Central memory CD4-positive, alpha-beta T cell (primary cell): ENCODE results near the gene ANGPTL8.

Experiments used
- DNase-seq: peaks from one replicate; pipeline ENCODE4 v3.0.0; 2022

The ANGPTL8 gene

DNA sequence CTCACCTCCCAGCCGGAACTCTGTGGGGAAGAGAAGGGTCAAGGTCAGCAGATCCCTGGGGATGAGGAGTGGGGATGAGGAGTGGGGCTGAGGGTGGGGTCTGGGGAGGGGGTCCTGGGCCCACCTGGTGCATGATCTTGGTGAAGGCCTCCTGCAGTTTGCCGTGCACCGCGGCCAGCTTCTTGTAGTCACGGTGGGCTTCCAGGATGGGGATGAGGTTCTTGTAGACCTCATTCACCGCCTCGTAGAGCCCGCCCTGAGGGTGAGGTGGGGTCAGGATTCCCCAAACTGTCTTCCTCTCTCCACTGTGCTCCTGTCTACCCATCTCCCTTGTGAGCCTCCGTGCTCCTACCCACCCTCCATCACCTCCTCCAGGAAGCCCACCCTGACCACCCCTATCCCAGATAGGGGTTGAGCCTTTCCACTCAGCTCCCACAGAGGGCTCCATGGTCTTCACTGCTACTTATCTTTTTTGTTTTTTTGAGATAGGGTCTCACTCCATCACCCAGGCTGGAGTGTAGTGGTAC lies 35.3 kb upstream of the ANGPTL8 start:
- no peak for DNase-seq

- no peak for DNase-seq
These were observed 34.5 kb upstream of the ANGPTL8 start for GRCh38 chr19:11204943-11205349.

- no peak for DNase-seq
These were observed 33.4 kb upstream of the ANGPTL8 start for GRCh38 chr19:11205939-11206570.

- no peak for DNase-seq
These were observed 30.6 kb upstream of the ANGPTL8 start for GRCh38 chr19:11208561-11209471.

DNA sequence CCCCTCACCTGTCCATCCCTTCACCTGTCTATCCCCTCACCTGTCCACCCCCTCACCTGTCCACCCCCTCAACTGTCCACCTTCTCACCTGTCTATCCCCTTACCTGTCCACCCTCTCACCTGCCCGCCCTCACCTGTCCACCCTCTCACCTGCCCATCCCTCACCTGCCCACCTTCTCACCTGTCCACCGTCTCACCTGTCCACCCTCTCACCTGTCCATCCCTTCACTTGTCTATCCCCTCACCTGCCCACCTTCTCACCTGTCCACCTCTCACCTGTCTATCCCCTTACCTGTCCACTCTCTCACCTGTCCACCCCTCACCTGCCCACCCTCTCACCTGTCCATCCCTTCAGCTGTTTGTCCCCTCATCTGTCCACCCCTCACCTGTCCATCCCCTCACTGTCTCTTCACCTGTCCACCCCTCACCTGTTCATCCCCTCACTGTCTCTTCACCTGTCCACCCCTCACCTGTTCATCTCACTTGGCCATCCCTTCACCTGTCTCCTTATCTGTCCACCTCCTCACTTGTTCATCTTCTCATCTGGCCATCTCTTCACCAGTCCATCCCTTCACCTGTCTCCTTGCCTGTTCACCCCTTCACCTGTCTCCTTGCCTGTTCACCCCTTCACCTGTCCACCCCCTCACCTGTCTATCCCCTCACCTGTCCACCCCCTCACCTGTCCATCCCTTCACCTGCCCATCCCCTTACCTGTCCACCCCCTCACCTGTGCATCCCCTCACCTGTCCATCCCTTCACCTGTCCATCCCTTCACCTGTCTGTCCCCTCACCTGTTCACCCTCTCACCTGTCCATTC lies 29.4 kb upstream of the ANGPTL8 start:
- DNase-seq, result no peak

DNA sequence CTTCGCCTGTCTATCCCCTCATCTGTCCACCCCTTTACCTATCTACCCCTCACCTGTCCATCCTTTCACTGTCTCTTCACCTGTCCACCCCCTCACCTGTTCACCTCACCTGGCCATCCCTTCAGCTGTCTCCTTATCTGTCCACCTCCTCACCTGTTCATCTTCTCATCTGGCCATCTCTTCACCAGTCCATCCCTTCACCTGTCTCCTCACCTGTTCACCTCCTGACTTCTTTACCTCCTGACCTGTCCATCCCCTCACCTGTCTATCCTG lies 28.8 kb upstream of the ANGPTL8 start:
- DNase-seq, result no peak

- DNase-seq, result no peak
These were observed 25.0 kb upstream of the ANGPTL8 start for GRCh38 chr19:11214387-11214786.

DNA sequence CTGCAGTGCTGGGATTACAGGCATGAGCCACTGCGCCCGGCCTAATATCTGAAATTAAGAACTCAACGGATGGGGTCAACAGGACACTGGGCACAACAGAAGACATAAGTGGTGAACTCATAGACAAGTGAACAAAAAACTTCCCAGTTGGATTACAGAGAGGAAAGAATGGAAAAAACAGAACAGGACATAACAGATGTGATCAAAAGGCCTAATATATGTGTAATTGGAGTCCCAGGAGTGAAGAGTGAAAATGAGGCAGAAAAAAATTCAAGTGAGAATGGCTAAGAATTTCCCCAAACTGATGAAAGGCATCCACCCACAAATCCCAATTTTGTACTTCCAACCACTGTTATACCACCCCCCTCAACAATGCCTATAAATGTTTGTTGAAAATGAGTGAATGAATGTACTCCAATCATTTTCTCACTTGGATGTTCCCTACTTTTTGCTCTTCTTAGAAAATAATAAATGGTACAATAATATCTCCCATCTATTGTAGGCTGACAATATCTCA lies 18.3 kb upstream of the ANGPTL8 start:
- no peak for DNase-seq

DNA sequence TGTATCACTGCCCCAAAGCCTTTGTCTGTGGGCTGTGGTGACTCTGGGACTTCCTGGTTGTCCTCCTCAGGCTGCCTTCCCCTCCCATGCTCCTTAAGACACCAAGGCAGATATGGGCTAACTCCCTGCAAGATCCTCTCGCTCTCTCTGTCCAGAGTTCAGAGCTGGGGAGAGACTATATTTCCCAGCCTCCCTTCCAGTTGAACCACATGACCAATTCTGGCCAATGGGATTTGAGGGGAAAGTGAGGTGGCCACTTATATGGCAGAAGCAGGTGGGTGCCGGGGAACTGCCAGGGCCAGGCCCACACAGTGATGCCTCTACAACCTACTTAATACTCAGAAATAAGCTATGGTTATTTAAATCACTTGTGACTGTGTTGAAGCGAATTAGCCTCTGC lies 16.2 kb upstream of the ANGPTL8 start:
- no peak for DNase-seq

DNA sequence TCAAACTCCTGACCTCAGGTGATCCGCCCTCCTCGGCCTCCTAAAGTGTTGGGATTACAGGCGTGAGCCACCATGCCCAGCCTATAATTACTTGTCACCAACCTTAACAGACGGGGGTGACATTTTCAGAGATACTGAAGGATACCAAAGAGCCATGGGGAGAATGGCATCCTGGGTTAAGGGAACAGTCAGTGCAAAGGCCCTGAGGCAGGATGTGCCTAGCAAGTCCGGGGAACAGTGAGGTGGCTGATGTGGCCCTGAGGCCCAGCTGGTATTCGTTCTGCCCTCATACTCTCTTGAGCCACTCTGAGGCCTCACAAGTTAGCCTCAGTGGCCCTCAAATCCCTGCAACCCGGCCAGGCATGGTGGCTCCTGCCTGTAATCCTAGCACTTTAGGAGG lies 15.0 kb upstream of the ANGPTL8 start:
- no peak for DNase-seq

DNA sequence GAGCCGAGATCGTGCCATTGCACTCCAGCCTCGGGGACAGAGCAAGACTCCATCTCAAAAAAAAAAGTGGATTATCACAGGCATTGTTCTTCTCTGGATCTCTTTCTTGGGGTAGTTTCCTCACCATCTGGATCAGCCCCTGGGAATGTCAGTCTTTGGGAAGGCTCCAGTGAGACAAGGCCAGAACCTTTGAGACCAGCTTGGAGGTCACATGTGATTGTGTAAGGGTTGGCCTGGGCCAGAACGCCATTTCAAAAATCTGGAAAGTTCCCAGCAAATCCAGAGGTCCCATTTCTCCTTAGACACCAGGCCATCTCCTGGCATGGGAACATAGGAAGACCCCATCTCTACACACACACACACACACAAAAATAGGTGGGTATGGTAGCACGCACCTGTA lies 14.2 kb upstream of the ANGPTL8 start:
- DNase-seq, result no peak

GRCh38 chr19:11225815-11226214 lies 13.6 kb upstream of the ANGPTL8 start:
- no peak for DNase-seq

- no peak for DNase-seq
These were observed 12.7 kb upstream of the ANGPTL8 start for GRCh38 chr19:11226716-11227166.

DNA sequence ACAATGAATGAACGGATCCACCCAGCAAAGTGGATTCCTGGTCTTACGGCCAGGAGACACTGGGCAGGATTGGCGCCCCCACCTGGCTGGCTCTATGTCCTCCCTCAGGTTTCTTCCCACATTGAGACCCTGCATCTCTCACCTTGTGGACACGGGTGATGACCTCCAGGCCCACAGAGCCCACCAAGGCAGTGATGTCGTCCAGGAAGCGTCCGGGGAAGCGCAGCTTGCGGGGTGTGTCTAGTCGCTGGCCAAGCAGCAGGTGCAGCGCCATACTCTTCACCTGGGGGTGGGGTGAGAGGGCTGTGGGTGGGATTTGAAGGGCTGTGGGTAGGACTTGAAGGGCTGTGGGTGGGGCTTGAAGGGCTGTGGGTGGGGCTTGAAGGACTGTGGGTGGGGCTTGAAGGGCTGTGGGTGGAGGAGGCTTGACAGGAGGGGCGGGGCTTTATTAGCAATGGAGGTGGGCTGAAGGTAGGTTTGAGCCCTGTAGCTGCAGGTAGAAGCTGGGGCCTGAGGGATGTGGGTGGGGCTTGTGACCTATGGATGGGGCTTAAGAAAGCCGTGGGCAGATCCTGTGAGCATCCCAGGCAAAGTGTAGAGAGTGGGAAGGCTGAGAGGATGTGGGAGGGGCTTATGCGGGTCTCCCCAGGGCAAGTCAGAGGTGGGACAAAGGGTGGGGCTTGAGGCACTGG lies 12.1 kb upstream of the ANGPTL8 start:
- no peak for DNase-seq

- no peak for DNase-seq
These were observed 8.6 kb upstream of the ANGPTL8 start for GRCh38 chr19:11230621-11231386.

DNA sequence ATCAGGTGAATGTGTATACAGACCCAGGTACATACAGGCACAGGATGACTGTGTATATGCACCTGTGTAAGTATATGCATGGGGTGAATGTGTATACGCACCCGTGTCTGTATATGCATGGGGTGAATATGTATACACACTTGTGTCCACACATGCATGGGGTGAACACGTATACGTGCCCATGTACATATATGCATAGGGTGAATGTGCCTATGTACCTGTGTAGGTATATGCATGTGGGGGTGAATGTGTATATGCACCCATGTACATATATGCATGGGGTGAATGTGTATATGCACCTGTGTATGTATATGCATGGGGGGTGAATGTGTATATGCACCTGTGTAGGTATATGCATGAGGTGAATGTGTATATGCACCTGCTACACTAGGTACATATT lies 6.9 kb upstream of the ANGPTL8 start:
- DNase-seq, result no peak

DNA sequence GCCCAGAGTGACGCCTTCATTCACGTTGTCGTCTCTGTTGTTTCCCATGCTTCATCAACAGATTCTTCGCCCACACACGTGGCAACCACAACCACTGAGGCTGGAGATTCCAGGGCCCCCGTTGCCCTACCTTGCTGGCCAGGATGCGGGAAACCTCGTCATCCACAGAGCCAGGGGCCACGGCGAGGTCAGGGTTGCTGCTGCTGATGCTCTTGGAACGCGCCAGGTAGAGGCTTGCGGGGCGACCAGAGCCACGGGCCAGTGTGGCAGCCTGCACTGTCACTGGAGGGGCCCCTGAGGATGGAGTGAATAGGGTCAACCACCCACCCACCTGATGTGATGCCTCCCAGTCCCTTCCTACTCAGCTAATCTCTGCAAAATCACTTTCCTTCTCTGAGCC lies 6.3 kb upstream of the ANGPTL8 start:
- no peak for DNase-seq

DNA sequence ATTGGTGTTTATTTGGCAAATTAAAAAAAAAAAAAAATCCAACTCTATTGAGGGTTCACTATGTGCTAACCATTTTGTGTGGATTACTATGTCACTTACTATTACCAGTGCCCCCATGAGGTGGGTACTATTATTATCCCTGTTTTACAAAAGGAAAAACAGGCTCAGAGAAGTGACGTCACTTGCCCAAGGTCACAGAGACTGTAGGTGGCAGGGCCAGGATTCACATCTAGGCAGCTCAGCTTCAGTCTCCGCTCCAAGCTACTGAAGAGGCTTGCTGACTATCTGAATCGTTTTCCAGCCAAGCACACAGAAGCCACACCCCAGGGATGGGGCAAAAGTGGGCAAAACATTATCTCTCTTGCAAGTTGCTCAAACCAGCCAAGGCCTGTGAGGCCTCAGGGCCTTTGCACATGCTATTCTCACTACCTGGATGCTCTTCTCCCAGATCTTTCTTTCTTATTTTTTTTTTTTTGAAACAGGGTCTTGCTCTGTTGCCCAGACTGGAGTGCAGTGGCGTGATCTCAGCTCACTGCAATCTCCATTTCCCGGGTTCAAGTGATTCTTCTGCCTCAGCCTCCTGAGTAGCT lies 4.8 kb upstream of the ANGPTL8 start:
- DNase-seq, result no peak

DNA sequence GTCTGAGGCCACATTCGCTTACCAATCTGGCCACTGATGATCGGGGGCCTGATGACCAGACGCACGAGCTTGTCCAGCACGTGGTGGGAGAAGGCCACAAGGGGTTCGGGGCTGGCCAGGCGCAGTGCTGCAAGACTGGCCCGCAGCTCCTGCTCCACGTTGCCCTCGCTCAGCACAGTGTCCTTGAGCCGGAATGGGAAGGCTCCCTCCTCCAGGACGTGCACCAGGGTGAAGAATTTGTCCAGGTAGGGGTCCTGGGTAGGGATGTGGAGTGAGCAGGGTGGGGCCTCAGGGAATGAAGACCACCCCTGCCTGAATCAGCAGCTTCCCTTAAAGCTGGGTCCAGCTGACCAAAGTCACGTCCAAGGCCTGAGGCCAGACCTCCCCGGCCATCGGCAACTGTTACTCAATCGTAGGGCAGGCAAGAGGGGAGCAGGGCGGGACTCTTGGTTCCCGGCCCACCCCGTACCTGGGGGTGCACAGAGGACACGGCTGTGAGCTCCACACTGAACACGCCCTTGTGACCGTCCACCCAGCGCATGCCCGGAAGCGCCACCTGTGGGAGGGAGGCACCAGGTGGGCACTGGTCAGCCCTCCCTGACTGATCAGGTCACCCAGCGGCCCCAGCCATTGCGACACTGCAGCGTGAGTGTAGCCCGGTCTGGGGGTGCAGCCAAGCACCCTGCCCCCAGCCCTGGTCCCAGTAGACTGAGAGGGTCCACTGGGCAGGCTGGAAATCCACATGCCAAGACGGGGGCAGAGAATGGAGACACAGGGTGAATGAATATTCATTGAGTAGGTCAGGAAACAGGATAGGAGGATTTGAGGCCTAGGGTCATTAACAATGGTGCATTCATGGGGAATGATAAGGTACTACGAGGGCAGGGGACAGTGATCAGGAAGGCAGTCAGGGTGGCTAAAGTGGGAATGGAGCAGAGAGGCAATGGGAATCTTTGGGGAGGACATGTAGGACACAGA lies 2.8 kb upstream of the ANGPTL8 start:
- no peak for DNase-seq

DNA sequence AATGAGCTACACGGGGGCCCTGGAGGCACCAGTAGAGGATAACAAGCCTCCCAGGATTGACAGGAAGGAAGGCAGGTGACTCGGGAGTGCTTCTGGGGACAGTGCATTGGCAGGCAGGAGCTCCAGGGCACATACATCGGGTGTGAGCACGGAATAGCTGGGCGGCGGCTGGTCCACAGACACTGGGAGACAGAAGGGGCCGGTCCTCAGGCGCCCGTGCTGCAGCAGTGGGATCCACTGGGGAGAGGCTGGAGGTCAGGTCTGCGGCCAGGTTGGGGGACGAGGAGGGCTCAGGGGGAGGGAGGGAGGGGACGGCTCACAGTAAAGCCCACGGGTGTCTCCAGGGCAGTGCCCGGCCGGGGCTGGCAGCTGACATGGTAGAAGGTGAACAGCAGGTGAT lies 2.1 kb upstream of the ANGPTL8 start:
- DNase-seq, result no peak
